ENCODE results near the gene ATXN2.
"Not testable (repeated sequence)": the region's sequence is repeated elsewhere in the genome, so short reads cannot be mapped to it uniquely, and the experiment has no call there.

Gene ATXN2

DNA sequence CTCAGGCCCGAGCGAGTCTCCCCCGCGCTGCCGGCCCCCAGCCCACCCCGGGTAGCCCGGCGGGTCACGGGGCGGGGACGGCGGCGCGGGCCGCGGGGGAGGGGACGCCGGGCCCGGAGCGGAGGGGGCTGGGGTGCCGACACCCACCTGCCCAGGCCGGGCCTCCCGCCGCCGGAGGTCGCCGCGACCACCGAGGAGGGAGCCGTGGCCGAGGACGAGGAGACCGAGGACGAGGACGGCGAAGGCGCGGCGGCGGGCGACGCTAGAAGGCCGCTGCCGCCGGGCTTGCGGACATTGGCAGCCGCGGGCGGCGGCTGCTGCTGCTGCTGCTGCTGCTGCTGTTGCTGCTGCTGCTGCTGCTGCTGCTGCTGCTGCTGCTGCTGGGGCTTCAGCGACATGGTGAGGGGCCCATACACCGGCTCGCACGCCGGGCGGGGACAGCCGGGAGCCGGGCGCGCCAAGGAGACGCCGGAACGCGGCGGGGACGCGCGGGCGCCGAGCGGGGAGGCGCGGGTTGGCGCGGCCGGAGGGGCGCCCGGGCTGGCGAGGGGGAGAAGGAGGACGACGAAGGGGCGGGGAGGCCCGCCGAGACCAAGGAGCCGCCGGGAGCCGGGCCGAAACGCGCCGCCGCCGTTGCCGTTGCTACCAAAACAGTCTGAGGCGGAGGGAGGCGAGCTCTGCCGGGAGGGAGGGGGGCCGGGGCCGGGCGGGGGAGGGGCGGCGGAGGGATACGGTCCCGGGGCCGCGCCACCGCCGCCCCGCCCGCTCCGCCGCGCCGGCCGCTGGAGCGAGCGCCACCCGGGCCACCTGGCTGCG lies at the start of gene ATXN2:
Gene ATXN2, minus strand, starts transcription at position 679 of the 816 bp plus-strand sequence. Its CDS starts 281 bp downstream, at position 398.
- Histone ChIP-seq H3K27ac (ENCODE audit: low read depth, low read length) (peak within 1 kb of the TSS; percentile 92), H3K4me1 (ENCODE audit: control insufficient read depth, insufficient read depth, low read length) (peaks cover 7% of the 10 kb centered on the region), H3K4me3 (ENCODE audit: low read length) (peak within 1 kb of the TSS; percentile 78), H3K27me3 (ENCODE audit: control insufficient read depth, insufficient read depth, low read length) (no peaks in the 10 kb centered on the region), H3K9ac (ENCODE audit: low read length) (peak within 1 kb of the TSS; percentile 84), H3K36me3 (ENCODE audit: control insufficient read depth, insufficient read depth, low read length) (no peaks in the 10 kb centered on the region)

- Histone ChIP-seq H3K4me3 (ENCODE audit: low read length) (no peak overlapping the region), H3K27ac (ENCODE audit: low read depth, low read length) (no peak overlapping the region), H3K9ac (ENCODE audit: low read length) (no peak overlapping the region), H3K4me1 (ENCODE audit: control insufficient read depth, insufficient read depth, low read length) (peaks cover 4% of the 10 kb centered on the region), H3K36me3 (ENCODE audit: control insufficient read depth, insufficient read depth, low read length) (peaks cover 40% of the 10 kb centered on the region), H3K27me3 (ENCODE audit: control insufficient read depth, insufficient read depth, low read length) (no peaks in the 10 kb centered on the region)
These were observed 46.3 kb upstream of the ATXN2 start for GRCh38 chr12:111645433-111645832.

DNA sequence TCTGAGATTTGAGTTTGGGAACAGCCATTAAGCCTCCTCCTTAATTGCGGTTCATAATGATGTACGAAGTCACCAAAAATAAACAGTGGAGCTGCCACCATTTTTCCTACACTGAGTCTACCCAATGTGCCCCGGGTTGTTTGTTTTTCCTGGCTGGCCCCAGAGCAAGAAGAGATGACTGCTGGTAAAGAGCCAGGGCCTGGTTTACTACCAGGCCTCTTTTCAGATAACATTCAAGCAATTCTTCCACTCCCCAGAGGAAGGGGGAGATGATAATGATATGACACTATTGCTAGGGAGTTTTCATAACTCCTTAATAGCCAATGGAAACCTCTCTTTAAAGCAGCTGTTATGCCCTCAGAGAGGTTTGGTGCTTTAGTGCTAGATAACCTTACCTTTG lies 44.3 kb upstream of the ATXN2 start:
- H3K27ac ChIP-seq (ENCODE audit: low read depth, low read length): peak overlapping the region; percentile 63
- no peaks in the 10 kb centered on the region for H3K27me3 ChIP-seq (ENCODE audit: control insufficient read depth, insufficient read depth, low read length)
- peaks cover 31% of the 10 kb centered on the region for H3K36me3 ChIP-seq (ENCODE audit: control insufficient read depth, insufficient read depth, low read length)
- H3K4me3 ChIP-seq (ENCODE audit: low read length): no peak overlapping the region
- peaks cover 4% of the 10 kb centered on the region for H3K4me1 ChIP-seq (ENCODE audit: control insufficient read depth, insufficient read depth, low read length)
- H3K9ac ChIP-seq (ENCODE audit: low read length): no peak overlapping the region

GRCh38 chr12:111642681-111643426 lies 43.7 kb upstream of the ATXN2 start:
- H3K27ac ChIP-seq (ENCODE audit: low read depth, low read length): peak overlapping the region; percentile 63
- H3K4me3 ChIP-seq (ENCODE audit: low read length): no peak overlapping the region
- no peaks in the 10 kb centered on the region for H3K27me3 ChIP-seq (ENCODE audit: control insufficient read depth, insufficient read depth, low read length)
- H3K9ac ChIP-seq (ENCODE audit: low read length): no peak overlapping the region
- H3K36me3 ChIP-seq (ENCODE audit: control insufficient read depth, insufficient read depth, low read length): peaks cover 31% of the 10 kb centered on the region
- H3K4me1 ChIP-seq (ENCODE audit: control insufficient read depth, insufficient read depth, low read length): peaks cover 4% of the 10 kb centered on the region

DNA sequence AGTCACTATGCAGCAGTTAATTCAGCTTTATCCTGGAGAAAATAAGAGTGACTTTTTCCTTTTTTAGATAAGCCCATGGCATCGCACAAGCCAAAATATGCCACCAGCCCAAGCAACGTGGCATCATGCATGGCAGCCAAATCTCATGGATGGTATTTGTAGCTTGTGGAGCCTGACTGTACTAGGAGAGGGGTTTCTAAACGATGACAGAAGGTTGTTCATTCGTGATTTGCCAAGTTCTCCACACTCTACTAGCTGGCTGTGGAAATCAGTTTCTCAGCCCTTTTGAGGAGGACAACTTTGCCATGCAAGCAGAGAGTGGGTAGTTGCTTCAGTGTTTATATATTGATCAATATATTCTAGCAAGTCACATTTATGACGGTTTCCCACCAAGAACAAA lies 41.4 kb upstream of the ATXN2 start:
- H3K4me1 ChIP-seq (ENCODE audit: control insufficient read depth, insufficient read depth, low read length): peaks cover 17% of the 10 kb centered on the region
- peaks cover 17% of the 10 kb centered on the region for H3K36me3 ChIP-seq (ENCODE audit: control insufficient read depth, insufficient read depth, low read length)
- H3K9ac ChIP-seq (ENCODE audit: low read length): no peak overlapping the region
- no peak overlapping the region for H3K4me3 ChIP-seq (ENCODE audit: low read length)
- no peak overlapping the region for H3K27ac ChIP-seq (ENCODE audit: low read depth, low read length)
- no peaks in the 10 kb centered on the region for H3K27me3 ChIP-seq (ENCODE audit: control insufficient read depth, insufficient read depth, low read length)

GRCh38 chr12:111638556-111638955 lies 39.4 kb upstream of the ATXN2 start:
- H3K4me1 ChIP-seq (ENCODE audit: control insufficient read depth, insufficient read depth, low read length): peaks cover 17% of the 10 kb centered on the region
- peaks cover 5% of the 10 kb centered on the region for H3K36me3 ChIP-seq (ENCODE audit: control insufficient read depth, insufficient read depth, low read length)
- H3K27me3 ChIP-seq (ENCODE audit: control insufficient read depth, insufficient read depth, low read length): no peaks in the 10 kb centered on the region
- no peak overlapping the region for H3K4me3 ChIP-seq (ENCODE audit: low read length)
- no peak overlapping the region for H3K27ac ChIP-seq (ENCODE audit: low read depth, low read length)
- H3K9ac ChIP-seq (ENCODE audit: low read length): no peak overlapping the region

- Histone ChIP-seq H3K4me3 (ENCODE audit: low read length) (no peak overlapping the region), H3K4me1 (ENCODE audit: control insufficient read depth, insufficient read depth, low read length) (peaks cover 13% of the 10 kb centered on the region), H3K27me3 (ENCODE audit: control insufficient read depth, insufficient read depth, low read length) (no peaks in the 10 kb centered on the region), H3K9ac (ENCODE audit: low read length) (no peak overlapping the region), H3K27ac (ENCODE audit: low read depth, low read length) (peak overlapping the region; percentile 74), H3K36me3 (ENCODE audit: control insufficient read depth, insufficient read depth, low read length) (no peaks in the 10 kb centered on the region)
These were observed 37.3 kb upstream of the ATXN2 start for GRCh38 chr12:111636209-111636945.

- H3K4me1 ChIP-seq (ENCODE audit: control insufficient read depth, insufficient read depth, low read length): peaks cover 13% of the 10 kb centered on the region
- H3K4me3 ChIP-seq (ENCODE audit: low read length): no peak overlapping the region
- peak overlapping the region; percentile 74 for H3K27ac ChIP-seq (ENCODE audit: low read depth, low read length)
- H3K36me3 ChIP-seq (ENCODE audit: control insufficient read depth, insufficient read depth, low read length): no peaks in the 10 kb centered on the region
- no peak overlapping the region for H3K9ac ChIP-seq (ENCODE audit: low read length)
- no peaks in the 10 kb centered on the region for H3K27me3 ChIP-seq (ENCODE audit: control insufficient read depth, insufficient read depth, low read length)
These were observed 36.4 kb upstream of the ATXN2 start for GRCh38 chr12:111635524-111635923.

- Histone ChIP-seq H3K4me1 (ENCODE audit: control insufficient read depth, insufficient read depth, low read length) (no peaks in the 10 kb centered on the region), H3K27me3 (ENCODE audit: control insufficient read depth, insufficient read depth, low read length) (no peaks in the 10 kb centered on the region), H3K27ac (ENCODE audit: low read depth, low read length) (no peak overlapping the region), H3K9ac (ENCODE audit: low read length) (no peak overlapping the region), H3K36me3 (ENCODE audit: control insufficient read depth, insufficient read depth, low read length) (no peaks in the 10 kb centered on the region), H3K4me3 (ENCODE audit: low read length) (no peak overlapping the region)
These were observed 29.6 kb upstream of the ATXN2 start for GRCh38 chr12:111628505-111629260.

GRCh38 chr12:111626230-111626629 lies 27.1 kb upstream of the ATXN2 start:
- H3K4me3 ChIP-seq (ENCODE audit: low read length): no peak overlapping the region
- no peaks in the 10 kb centered on the region for H3K4me1 ChIP-seq (ENCODE audit: control insufficient read depth, insufficient read depth, low read length)

DNA sequence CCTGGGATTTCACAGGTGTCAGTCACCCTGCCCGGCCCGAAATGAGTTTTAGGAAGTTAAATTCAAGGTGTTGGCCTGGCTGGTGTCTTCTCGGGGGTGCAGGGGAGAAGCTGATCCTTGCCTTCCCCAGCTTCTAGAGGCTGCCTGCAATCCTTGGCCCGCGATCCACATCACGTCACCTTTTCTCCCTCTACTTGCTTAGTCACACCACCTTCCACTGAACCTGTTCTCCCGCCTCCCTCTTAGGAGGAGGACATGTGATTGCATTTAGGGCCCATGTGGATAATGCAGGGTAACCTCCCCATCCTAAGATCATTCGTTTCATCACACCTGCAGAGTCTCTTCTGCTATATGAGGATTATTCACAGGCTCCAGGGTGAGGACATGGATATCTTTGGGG lies 25.4 kb upstream of the ATXN2 start:
- Histone ChIP-seq H3K27ac (ENCODE audit: low read depth, low read length) (no peak overlapping the region), H3K36me3 (ENCODE audit: control insufficient read depth, insufficient read depth, low read length) (no peaks in the 10 kb centered on the region), H3K9ac (ENCODE audit: low read length) (no peak overlapping the region), H3K4me3 (ENCODE audit: low read length) (no peak overlapping the region), H3K4me1 (ENCODE audit: control insufficient read depth, insufficient read depth, low read length) (no peaks in the 10 kb centered on the region), H3K27me3 (ENCODE audit: control insufficient read depth, insufficient read depth, low read length) (no peaks in the 10 kb centered on the region)

More at GRCh38 chr12:111626230-111626629, 27.1 kb upstream of the ATXN2 start:
- H3K9ac ChIP-seq (ENCODE audit: low read length): no peak overlapping the region
- H3K27me3 ChIP-seq (ENCODE audit: control insufficient read depth, insufficient read depth, low read length): no peaks in the 10 kb centered on the region
- no peak overlapping the region for H3K27ac ChIP-seq (ENCODE audit: low read depth, low read length)
- H3K36me3 ChIP-seq (ENCODE audit: control insufficient read depth, insufficient read depth, low read length): no peaks in the 10 kb centered on the region

DNA sequence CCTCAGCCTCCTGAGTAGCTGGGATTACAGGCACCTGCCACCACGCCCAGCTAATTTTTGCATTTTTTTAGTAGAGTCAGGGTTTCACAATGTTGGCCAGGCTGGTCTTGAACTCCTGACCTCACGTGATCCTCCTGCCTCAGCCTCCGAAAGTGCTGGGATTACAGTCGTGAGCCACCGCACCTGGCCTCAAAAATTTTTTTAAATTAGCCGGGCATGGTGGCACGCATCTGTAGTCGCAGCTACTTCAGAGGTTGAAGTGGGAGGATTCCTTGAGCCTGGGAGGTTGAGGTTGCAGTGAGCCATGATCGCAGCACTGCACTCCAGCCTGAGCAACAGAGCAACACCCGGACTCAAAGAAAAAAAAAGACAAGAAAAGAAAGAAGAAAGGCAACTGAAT lies 18.7 kb upstream of the ATXN2 start:
- H3K4me1 ChIP-seq (ENCODE audit: control insufficient read depth, insufficient read depth, low read length); H3K4me3 ChIP-seq (ENCODE audit: low read length); H3K27ac ChIP-seq (ENCODE audit: low read depth, low read length): not testable (repeated sequence)

More for the DNA sequence above, 18.7 kb upstream of the ATXN2 start:
- H3K9ac ChIP-seq (ENCODE audit: low read length); H3K36me3 ChIP-seq (ENCODE audit: control insufficient read depth, insufficient read depth, low read length); H3K27me3 ChIP-seq (ENCODE audit: control insufficient read depth, insufficient read depth, low read length): not testable (repeated sequence)

All from rectal smooth muscle tissue (tissue), 1 donor.